GM21390 (cell line): ENCODE data around the gene ZNF215.
"Not testable (repeated sequence)": the region's sequence is repeated elsewhere in the genome, so short reads cannot be mapped to it uniquely, and the experiment has no call there.

Experiments
- ATAC-seq: cut with Tn5 transposase; IDR thresholded peaks from one replicate; pipeline ENCODE4 v1.9.1; 2021; ENCODE audit not compliant: unreplicated experiment

Gene ZNF215

GRCh38 chr11:6926208-6927029 is at the start of gene ZNF215:
ZNF215 (plus strand) TSS chr11:6926426; CDS start chr11:6932273, 5,847 bp downstream.
- ATAC-seq, result peak; percentile 63

- no peak for ATAC-seq
Measured at GRCh38 chr11:6876914-6877313, 49.3 kb upstream of the ZNF215 start.

- no peak for ATAC-seq
Measured at GRCh38 chr11:6882751-6883150, 43.5 kb upstream of the ZNF215 start.

DNA sequence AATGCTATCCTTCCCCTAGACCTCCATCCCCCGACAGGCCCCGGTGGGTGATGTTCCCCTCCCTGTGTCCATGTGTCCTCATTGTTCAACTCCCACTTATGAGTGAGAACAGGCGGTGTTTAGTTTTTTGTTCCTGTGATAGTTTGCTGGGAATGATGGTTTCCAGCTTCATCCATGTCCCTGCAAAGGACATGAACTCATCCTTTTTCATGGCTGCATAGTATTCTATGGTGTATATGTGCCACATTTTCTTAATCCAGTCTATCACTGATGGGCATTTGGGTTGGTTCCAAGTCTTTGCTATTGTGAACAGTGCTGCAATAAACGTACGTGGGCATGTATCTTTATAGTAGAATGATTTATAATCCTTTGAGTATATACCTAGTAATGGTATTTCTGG is 38.5 kb upstream of the ZNF215 start:
- not testable (repeated sequence) for ATAC-seq

DNA sequence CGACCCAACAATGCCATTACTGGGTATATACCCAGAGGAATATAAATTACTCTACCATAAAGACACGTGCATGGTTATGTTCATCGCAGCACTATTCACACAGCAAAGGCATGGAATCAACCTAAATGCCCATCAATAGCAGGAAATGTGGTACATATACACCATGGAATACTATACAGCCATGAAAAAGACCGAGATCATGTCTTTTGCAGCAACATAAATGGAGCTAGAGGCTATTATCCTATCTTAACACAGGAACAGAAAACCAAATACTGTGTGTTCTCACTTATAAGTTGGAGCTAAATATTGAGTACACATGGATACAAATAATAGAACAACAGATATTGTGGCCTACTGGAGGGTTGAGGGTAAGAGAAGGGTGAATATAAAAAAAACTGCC is 37.4 kb upstream of the ZNF215 start:
- no peak for ATAC-seq

DNA sequence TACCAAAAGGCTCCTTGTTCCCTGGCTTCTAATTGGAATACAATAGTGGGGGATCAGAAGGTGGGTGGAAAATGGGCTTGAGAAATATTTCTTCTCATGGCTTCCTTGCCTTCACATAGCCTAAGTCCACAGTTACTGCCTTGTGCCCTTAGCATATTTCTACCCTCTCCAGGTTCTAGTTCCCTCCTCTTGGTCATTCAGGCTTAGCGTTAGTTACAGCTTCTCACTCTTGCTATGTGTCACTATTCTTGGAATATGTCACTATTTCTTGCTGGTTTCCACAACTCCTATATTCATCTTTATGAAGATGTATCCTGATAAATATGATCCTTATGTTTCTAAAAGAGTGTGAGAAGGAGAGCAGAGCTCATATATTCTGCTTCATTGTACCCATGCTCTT is 36.4 kb upstream of the ZNF215 start:
- ATAC-seq, result no peak

- no peak for ATAC-seq
Measured at GRCh38 chr11:6892400-6892799, 33.8 kb upstream of the ZNF215 start, which contains the start of gene OR2D2. OR2D2 (minus strand) TSS chr11:6892500; CDS start chr11:6892500, 0 bp downstream.

GRCh38 chr11:6894097-6894496 is 32.1 kb upstream of the ZNF215 start:
- no peak for ATAC-seq

DNA sequence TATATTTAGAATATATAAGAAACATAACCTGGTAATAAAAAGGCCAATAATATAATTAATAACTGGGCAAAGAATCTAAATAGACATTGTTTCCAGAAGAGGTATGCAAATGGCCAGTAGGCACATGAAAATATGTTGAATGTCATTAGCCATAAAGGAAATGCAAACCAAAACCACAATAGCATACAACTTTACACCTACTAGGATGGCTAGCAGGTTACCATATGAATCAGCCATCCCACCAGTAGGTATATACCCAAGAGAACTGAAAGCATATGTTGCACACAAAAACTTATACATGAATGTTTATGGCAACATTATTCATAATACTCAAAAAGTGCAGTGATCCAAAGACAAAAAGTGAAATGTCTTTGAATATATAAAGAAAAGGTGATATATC is 31.2 kb upstream of the ZNF215 start:
- peak; percentile 90 for ATAC-seq

DNA sequence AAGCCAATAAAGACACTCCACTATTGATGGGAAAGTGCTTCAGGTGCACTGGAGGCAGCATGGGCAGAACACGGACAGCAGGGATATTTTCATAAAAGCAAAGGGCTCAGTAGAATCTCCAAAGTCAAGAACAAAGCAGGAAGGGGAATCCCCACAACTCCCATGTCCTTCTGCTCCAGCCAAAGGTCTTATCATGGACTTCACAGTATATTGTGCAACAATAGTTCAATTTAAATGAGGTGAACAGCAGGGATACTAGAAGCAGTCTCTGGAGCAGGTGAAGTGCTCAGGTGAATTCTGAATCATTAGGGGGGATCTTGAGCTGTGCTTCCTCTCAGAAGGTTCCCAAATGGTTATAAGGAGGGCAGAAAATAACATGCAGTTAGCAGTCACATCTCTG is 27.3 kb upstream of the ZNF215 start:
- ATAC-seq, result no peak

- ATAC-seq, result no peak
Measured at GRCh38 chr11:6900327-6900999, 25.8 kb upstream of the ZNF215 start.

- ATAC-seq, result not testable (repeated sequence)
Measured at GRCh38 chr11:6904804-6905203, 21.4 kb upstream of the ZNF215 start.

DNA sequence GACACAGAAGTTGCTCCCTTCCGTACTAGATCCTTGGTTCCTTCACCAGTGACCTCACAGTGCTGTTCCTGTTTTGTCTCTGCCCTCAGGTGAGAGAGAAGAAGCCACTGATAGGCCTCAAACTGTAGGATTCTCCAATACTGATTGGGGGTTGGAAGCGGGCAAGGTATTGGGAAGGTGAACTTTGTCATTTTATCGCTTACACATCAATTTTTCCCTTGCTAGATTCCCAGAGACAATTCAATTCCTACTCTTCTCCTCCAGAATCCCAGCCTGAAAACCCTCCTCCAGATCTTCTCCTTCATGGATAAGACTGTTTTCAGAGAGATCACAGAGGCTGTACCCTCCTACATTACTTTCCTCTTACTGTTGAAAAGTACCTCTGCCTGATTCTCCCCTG is 14.8 kb upstream of the ZNF215 start:
- no peak for ATAC-seq

GRCh38 chr11:6911948-6912347 is 14.3 kb upstream of the ZNF215 start:
- no peak for ATAC-seq

- ATAC-seq, result no peak
Measured at GRCh38 chr11:6919698-6920097, 6.5 kb upstream of the ZNF215 start.

- ATAC-seq, result no peak
Measured at GRCh38 chr11:6920702-6921101, 5.5 kb upstream of the ZNF215 start, which contains the start of gene OR2D3. OR2D3 (plus strand) TSS chr11:6921002; CDS start chr11:6921002, 0 bp downstream.

DNA sequence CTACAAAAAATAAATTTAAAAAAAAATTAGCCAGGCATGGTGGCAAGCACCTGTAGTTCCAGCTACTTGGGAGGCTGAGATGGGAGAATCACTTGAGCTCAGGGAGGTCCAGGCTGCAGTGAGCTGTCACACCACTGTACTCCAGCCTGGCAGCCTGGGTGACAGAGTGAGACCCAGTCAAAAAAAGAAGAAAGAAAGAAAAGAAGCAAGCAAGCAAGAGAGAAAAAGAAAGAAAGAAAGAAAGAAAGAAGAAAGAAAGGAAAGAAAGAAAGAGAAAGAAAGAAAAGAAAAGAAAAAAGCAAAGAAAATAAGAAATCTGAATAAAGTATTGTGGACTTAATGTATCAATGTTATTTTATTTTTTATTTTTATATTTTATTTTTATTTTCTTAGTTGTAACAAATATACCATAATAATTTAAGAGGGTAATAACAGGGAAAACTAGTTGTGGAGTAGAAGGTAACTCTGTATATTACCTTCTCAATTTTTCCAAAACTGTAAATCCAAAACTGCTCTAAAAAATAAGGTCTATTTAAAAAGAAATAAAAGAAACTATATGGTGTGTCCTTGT is 1.1 kb upstream of the ZNF215 start:
- ATAC-seq, result no peak

- peak; percentile 19 for ATAC-seq
Measured at GRCh38 chr11:6925636-6926207, 504 bp upstream of the ZNF215 start.

DNA sequence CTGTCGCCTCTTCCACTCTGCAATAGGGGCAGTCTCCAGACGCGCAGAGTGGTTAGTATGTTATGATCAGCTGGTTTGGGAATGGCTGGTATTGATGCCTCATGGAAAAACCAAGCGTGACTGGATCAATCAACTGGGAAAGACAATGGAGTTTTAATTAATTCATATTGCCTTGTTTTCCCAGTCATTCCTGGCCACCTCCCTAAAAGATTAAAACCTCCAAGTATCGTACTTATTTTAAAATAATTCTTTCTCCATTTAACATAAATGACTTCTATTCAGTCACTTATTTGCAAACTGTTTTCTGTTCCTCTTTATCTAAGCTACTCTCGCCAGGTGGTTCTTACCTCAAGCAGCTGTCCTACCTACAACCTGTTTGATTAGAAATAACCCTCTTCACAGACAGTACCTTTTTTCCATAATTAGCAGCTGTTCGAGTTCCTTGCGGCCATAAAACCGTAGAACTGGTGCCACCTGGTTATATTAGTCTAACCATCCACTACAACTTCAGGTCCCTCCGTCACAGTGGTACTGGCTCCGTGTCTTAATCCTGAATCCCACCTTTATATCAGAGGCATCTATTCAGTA is 898 bp downstream of the ZNF215 start:
- ATAC-seq, result peak; percentile 63

- ATAC-seq, result no peak
Measured at GRCh38 chr11:6928916-6929315, 2.7 kb downstream of the ZNF215 start.

- ATAC-seq, result no peak
Measured at GRCh38 chr11:6931146-6931713, 5.0 kb downstream of the ZNF215 start.
